NOMO-1 treated with dmso at 0.1 percent for 144 hours (cell line): ENCODE results near the gene EDAR.

Experiments used
- DNase-seq: peaks from one replicate; lab custom pipeline; 2025; ENCODE audit not compliant: unreplicated experiment; lab: John Stamatoyannopoulos, UW

The EDAR gene

DNA sequence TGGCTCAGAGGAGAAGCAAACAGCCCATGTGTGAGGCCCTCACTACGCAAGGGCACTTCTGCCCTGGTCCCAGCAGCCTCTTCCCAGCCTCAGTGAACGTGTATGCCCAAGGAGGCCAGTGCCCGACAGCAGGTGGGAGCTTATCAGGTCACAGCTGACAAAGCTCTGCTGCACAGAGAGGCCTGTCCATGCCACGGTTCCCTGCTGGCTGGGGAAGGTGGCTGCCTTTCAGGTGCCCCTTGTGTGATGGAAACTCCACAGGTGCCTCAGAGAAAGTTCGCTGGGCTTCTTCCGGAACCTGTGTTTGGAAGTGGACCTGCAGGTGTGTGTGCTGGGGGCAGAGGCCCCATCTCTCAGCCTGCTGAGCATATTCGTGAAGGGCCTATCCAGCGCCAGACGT, 47.3 kb downstream of the EDAR start:
- DNase-seq, result no peak

DNA sequence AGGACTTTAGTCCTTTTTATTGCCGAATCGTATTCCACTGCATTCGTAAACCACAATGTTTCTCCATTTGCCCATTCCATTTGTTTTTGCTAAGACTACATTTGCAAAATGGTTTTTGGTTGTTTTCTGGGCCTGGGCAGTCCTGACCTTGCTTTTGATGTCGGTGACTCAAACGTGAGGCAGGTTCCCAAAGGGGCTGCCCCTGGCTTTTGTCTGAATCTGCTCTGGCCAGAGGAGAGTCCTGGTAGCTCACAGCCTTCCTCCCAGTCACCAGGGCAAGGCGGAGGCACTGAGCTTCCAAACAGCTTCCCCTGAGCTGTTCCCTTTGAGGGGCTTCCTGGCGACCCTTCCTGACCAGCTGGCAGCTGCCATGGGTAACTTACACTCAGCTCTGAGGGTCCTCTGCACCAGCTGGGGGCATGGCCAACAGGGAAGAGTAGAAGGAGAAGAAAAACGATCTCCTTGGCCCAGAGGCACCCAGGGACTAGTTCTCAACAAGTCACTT, 47.8 kb downstream of the EDAR start:
- no peak for DNase-seq

DNA sequence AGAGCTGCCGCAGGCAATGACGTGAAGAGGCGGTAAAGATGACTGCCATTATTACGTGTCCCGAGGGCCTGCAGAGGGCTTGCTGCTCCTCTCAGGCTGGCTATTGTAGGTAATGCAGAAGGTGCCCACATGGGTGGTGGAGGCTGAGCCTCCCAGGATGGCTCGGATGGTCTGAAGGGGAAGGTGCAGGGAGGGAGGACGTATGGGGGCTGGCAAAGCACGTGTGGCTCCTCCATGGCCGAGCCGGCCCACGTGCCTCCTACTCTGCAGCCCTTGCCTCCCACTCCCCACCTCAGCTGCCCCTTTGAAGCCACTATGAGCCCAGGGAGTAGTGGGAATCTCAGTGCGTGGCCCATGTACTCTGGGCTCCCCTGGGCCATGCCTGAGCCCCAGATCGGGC, 48.9 kb downstream of the EDAR start:
- DNase-seq, result no peak

DNA sequence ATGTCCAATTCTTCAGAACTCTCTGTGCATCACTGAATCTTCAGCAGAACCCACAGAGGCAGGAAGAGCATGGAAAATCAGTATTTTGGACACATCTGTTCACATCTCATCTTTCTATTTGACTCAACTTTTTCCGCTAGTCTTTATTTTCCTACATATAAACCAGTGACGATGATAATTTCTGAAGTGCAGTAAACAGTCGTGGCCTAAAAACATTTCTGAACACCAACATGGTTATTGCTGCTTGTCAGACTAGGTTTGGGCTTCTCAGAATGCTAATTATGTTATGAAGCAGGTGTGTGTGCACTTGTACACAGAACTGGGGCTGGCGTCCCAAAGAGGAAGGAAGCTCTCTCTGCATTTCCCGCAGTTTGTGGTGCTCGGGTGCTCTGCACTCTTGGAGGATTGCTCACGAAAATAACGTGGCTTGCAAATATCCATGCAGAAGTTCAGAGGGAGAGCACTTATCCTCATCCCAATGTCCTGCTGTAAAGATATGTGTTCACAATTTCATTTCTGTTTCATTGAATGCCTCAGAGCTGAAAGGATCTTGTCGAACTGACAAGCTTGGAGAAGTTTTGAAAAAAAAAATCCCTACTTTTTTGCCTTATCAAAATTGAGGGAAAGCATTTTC, 50.8 kb downstream of the EDAR start:
- no peak for DNase-seq

- DNase-seq, result no peak
Measured at GRCh38 chr2:108937367-108938017, 51.5 kb downstream of the EDAR start.

GRCh38 chr2:108936866-108937265, 52.2 kb downstream of the EDAR start:
- DNase-seq, result no peak

GRCh38 chr2:108936076-108936864, 52.8 kb downstream of the EDAR start:
- no peak for DNase-seq

DNA sequence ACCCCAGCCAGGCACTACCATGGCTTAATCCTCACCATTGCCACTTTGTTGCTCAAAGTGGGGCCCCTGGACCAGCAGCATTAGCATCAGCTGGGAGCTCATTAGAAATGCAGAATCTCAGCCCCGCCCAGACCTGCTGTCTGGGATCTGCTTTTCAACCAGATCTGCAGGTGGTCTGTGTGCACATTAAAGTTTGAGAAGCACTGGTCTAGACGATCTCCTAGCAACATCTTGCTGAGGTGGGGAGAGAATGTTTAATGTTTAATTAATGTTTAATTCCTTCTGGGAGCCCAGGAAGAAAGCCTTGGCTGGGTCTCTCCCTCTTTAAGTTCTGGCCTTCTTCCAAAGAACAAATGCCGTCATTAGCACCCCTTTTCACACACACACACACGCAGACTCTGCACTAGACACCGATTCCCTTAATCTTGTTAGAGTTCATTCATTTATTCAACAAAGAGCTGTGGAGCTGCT, 53.7 kb downstream of the EDAR start:
- DNase-seq, result no peak

DNA sequence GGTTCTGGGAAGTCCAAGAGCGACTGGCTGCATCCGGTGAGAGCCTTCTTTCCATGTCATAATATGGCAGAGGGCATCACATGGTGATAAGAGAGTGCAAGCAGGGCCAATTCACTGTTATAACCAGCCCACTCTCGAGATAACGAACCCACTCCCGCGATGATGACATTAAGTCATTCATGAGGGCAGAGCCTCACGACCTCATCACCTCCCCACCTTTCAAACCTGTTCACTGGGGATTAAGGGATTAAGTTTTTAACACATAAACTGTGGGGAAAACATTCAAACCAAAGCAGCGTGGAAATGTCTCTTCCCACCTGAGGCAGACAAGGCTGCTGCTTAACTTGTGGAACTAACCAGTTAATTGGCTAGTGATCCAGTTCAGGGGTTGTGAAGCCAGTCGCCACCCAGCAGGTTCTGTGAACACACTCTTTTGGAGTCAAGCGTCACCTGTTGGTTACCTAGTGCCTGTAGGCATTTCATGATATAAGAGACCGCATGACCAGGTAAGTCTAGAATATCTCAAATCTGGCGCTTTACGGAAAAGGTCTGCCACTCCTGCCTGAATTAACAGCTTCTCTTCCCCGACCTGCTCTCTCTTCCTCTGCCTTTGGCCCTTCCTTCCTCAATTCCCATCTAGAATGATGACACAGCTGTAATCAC, 54.3 kb downstream of the EDAR start:
- DNase-seq, result no peak

DNA sequence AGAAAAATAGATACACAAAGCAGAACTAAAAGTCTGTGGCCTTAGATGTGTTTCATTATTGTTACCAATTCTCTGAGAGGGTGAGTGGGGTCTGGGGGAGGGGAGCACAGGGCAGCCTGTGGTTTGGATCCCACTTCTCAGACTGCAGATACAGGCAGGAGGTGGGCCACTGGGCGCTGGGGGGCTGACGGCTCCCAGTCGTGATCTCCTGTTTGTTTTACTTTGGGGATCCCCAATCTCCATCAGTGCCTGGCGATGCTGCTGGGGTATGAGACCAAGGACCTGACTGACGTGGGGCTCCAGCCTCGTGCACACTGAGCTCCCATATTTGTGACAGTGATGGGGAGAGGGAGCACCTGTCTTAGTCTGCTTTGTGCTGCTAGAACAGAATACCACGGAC, 54.9 kb downstream of the EDAR start:
- no peak for DNase-seq

DNA sequence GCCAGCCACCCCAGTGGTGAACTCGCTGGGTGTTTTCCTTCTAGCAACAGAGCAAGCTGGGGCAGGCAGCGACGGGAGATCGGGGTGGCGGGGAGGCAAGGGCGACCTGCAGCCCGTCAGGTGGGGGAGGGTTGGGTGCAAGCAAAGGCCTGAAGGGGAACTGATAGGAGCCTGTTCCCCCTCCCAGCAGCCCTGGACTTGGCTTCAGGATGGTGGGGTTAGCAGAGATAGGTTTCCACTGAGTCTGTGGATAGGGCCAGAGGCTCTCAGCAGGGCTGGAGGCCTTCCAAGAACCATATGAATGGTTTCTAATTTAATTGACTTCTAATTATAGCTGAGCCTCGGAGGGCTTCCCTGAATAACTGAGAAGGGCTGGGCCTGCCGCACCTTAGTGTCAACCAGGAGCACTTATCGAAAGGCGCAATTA, 55.3 kb downstream of the EDAR start:
- no peak for DNase-seq

DNA sequence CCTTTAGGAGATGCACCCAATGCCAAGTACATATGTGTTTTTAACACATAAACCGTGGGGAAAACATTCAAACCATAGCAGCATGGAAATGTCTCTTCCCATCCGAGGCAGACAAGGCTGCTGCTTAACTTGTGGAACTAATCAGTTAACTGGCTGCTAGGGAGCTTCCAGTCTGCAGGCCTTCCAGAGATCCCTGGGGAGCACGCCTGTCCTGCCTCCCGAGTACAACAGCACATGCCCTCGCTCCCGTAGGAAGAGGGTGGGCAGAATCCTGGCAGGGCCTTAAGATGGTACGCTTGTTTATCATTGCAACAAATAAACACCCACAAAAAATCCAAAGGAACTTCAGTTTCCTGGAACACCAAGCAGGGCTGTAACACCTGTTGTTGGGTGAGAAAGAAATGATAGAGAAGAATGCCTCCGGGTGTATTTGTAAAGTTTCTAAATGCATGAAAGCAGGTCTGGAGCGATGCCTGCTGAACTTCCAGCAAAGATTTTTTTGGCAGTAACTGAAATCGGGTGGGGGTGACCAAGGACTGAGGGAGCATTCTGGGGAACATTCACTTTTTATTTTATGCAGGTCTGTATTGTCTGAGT, 56.2 kb downstream of the EDAR start:
- DNase-seq, result no peak

GRCh38 chr2:108931372-108931771, 57.6 kb downstream of the EDAR start:
- no peak for DNase-seq

- no peak for DNase-seq
Measured at GRCh38 chr2:108929807-108930425, 59.1 kb downstream of the EDAR start.

DNA sequence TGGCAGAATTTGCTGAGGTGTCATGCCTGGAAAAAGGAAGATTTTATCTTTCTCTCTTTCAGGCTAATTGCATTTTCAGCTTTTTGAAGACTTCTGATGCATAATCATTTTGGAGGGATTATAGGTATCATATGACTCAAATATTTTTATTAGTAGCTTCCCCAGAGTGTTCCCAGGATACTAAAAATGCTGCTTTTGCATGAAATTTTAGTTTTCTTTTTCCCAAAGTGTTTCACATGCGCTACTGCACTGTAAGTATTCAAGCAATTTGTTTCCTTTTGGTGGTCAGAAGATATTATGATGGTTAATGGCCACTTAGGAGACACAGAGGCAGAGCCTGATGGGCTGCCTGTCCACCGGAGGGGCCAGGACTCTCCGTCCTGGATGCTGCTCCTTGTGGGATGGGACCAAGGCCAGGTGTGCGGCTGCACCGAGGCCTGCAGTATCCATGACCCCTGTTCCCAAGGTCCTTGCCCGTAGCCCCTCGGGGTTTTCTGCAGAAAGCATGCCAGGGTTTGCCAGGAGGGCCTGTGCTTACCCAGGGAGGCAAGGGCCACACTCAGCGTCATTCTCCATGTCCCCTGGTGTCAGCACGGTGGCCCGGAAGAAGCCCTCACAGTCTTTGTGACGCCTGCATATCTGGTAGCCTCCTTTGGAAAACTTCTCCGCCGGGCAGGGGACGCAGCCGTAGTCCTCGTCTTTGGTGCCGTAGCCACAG, 60.2 kb downstream of the EDAR start:
- no peak for DNase-seq

DNA sequence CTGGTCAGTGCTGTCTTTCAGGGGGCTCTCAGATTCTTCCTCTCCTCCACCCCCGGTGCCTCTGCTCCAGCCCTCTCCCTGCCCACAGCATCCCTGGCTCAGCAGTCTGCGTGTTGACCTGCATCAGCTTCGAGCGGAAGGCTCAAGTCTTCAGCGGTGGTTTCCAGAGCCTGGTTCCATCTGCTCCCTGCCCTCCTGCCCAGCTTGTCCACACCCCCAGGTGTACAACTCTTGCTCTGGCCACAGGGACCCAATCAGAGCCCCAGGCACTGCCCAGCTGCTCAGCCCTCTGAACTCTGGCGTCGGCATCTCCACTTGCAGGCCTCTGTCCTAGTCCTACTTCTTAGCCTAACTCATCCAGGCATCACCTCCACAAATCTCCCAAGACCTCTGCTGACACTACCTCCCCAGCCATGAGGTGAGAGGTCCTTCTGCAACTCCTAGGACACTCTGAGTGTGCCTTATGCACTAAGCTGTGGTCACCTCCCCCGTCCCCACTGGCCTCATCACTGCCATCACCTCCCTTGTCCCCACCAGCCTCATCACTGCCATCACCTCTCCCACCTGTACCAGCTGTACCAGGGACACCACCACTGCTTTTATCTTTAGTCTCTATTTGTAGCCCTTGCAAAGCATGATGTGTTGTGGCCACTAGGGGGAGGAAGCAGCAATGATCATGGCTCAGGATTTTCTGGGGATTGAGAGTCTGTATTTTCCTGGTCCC, 60.9 kb downstream of the EDAR start:
- no peak for DNase-seq

- DNase-seq, result no peak
Measured at GRCh38 chr2:108927405-108927804, 61.6 kb downstream of the EDAR start.

- DNase-seq, result no peak
Measured at GRCh38 chr2:108926561-108927380, 62.2 kb downstream of the EDAR start.
